HepG2 (cell line): Measurements from ENCODE around the gene GPATCH8.
"Not testable (repeated sequence)": the region's sequence is repeated elsewhere in the genome, so short reads cannot be mapped to it uniquely, and the experiment has no call there.

Experiments
- ARHGAP35 ChIP-seq: sonication (generic); formaldehyde crosslinking; IDR thresholded peaks from 2 replicates; pipeline ENCODE4 v1.9.0; 2022; ENCODE audit warnings: mild to moderate bottlenecking, inconsistent platforms, moderate library complexity, missing genetic modification reagents, borderline replicate concordance
- ATF3 ChIP-seq: sonication (generic); formaldehyde crosslinking; IDR thresholded peaks from 2 replicates; pipeline ENCODE4 v1.4.0; 2020; ENCODE audit warnings: missing genetic modification reagents
- CREM ChIP-seq, 2 experiments: sonication (generic) in 1 of 2; formaldehyde crosslinking in 1 of 2; IDR thresholded peaks; 2 replicates each; pipeline versions ENCODE4 v1.4.0 to v1.6.1; 2016 to 2020; ENCODE audit warnings: antibody characterized with exemption in 1 of 2, mild to moderate bottlenecking in 1 of 2, missing genetic modification reagents in 1 of 2
- EZH2 ChIP-seq: conservative IDR thresholded peaks from 2 replicates; pipeline ENCODE4 v1.6.1; 2012; ENCODE audit warnings: mild to moderate bottlenecking, low read depth, low read length, moderate library complexity
- HOXA7 ChIP-seq: sonication (generic); formaldehyde crosslinking; IDR thresholded peaks from 2 replicates; pipeline ENCODE4 v1.8.1; 2022; ENCODE audit warnings: mild to moderate bottlenecking, missing genetic modification reagents, moderate library complexity
- KLF11 ChIP-seq: IDR thresholded peaks from 2 replicates; pipeline ENCODE4 v1.6.1; 2016; ENCODE audit warnings: missing compliant biosample characterization
- RFX5 ChIP-seq: IDR thresholded peaks from 2 replicates; pipeline ENCODE4 v1.6.1; 2011; ENCODE audit warnings: low read depth, low read length, improper control_type of control experiment
- TAF1 ChIP-seq: sonication (generic); formaldehyde crosslinking; IDR thresholded peaks from 2 replicates; pipeline ENCODE4 v1.4.0; 2020; ENCODE audit warnings: missing genetic modification reagents
- TBL1XR1 ChIP-seq: fragments of 150-350 bp; IDR thresholded peaks from 2 replicates; pipeline ENCODE4 v1.6.1; 2014; ENCODE audit warnings: borderline replicate concordance, low read length; ENCODE audit not compliant: partially characterized antibody
- TBP ChIP-seq: sonication (generic); formaldehyde crosslinking; IDR thresholded peaks from 2 replicates; pipeline ENCODE4 v1.5.0; 2020; ENCODE audit warnings: missing genetic modification reagents
- ZNF292 ChIP-seq: sonication (generic); formaldehyde crosslinking; IDR thresholded peaks from 2 replicates; pipeline ENCODE4 v1.8.1; 2022; ENCODE audit warnings: mild to moderate bottlenecking, low read depth, missing genetic modification reagents, borderline replicate concordance
- ZNF543 ChIP-seq: sonication (generic); formaldehyde crosslinking; IDR thresholded peaks from 2 replicates; pipeline ENCODE4 v1.4.0; 2020; ENCODE audit warnings: mild to moderate bottlenecking, missing genetic modification reagents
- TF ChIP-seq, protein P1 (sequence below): sonication (generic); formaldehyde crosslinking; IDR thresholded peaks from 2 replicates; pipeline ENCODE4 v1.5.0; 2020; ENCODE audit warnings: mild to moderate bottlenecking, missing genetic modification reagents, moderate library complexity
- TF ChIP-seq, protein P2 (sequence below): sonication (generic); formaldehyde crosslinking; IDR thresholded peaks from 2 replicates; pipeline ENCODE4 v1.5.1; 2020; ENCODE audit warnings: missing genetic modification reagents, mild to moderate bottlenecking, borderline replicate concordance

- TF ChIP-seq, protein P1, sequence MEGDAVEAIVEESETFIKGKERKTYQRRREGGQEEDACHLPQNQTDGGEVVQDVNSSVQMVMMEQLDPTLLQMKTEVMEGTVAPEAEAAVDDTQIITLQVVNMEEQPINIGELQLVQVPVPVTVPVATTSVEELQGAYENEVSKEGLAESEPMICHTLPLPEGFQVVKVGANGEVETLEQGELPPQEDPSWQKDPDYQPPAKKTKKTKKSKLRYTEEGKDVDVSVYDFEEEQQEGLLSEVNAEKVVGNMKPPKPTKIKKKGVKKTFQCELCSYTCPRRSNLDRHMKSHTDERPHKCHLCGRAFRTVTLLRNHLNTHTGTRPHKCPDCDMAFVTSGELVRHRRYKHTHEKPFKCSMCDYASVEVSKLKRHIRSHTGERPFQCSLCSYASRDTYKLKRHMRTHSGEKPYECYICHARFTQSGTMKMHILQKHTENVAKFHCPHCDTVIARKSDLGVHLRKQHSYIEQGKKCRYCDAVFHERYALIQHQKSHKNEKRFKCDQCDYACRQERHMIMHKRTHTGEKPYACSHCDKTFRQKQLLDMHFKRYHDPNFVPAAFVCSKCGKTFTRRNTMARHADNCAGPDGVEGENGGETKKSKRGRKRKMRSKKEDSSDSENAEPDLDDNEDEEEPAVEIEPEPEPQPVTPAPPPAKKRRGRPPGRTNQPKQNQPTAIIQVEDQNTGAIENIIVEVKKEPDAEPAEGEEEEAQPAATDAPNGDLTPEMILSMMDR (CRISPR knock-in tag), result not testable (repeated sequence)
- TF ChIP-seq ATF3 (CRISPR knock-in tag); TBL1XR1; CREM (IDR thresholded peaks at IDR 0.05); CREM (CRISPR knock-in tag; IDR thresholded peaks at IDR 0.05); ARHGAP35 (CRISPR knock-in tag); TBP (CRISPR knock-in tag); ZNF543; HOXA7 (CRISPR knock-in tag); EZH2; RFX5; KLF11 (CRISPR knock-in tag); ZNF292 (CRISPR knock-in tag): not testable (repeated sequence)
- 0 out of 2 replicates have a peak, but pooled peaks have one; percentile 44 for TF ChIP-seq TAF1 (CRISPR knock-in tag)
- TF ChIP-seq, protein P2, sequence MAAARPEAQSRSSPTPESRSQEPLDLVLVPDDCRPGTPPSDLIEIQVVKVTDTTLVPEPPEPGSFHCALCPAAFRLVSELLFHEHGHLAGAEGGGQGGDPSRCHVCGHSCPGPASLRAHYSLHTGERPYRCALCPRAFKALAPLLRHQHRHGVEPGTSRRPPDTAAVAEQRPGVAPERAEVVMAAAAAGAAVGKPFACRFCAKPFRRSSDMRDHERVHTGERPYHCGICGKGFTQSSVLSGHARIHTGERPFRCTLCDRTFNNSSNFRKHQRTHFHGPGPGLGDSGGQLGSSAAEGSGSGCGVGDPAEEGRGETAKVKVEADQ, result peak; percentile 75
Observed at GRCh38 chr17:44369414-44370023, 133.7 kb downstream of the GPATCH8 start.
